ENCODE results near the gene GOLGA6A.
A peak's percentile ranks its signal among the peaks of the same experiment; 100 is the strongest.
"Not testable (repeated sequence)": the region's sequence is repeated elsewhere in the genome, so short reads cannot be mapped to it uniquely, and the experiment has no call there.

GOLGA6A gene

DNA sequence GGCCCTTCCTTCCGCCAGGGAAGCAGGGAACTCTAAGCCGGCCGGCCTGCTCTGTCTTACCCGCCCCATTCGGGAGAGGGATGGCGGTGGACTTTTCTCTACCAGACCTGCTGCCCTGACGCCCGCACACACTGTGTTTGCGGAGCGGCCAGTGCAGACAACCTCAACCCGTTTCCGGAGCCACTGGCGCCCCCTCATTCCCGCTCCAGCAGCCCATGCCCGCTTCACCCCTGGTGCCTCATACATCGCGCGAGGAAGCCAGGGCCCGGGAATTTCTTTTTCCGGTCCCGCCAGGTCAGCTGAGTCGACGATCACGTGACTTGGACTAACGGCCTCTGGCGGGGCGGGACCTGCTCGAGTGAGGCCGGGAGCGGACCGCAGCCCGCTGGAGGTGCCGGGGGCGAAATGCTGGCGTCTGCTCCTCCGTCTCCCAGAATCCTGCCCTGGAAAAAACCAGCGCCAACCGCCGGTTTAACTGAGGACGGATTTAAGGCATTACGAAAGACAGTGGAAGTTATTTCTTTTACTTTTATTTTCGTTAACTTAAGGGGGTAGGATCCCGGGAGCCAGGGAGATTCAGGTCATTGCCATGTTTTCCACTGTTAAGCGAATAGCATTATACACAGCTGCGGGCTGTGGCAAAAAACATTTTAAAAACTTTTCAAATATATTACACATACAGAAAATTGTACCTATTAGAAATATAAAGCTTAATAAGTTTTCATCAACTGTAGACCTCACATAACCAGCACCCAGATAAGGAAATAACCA lies 17.8 kb upstream of the GOLGA6A start:
- DNase-seq: not testable (repeated sequence)

DNA sequence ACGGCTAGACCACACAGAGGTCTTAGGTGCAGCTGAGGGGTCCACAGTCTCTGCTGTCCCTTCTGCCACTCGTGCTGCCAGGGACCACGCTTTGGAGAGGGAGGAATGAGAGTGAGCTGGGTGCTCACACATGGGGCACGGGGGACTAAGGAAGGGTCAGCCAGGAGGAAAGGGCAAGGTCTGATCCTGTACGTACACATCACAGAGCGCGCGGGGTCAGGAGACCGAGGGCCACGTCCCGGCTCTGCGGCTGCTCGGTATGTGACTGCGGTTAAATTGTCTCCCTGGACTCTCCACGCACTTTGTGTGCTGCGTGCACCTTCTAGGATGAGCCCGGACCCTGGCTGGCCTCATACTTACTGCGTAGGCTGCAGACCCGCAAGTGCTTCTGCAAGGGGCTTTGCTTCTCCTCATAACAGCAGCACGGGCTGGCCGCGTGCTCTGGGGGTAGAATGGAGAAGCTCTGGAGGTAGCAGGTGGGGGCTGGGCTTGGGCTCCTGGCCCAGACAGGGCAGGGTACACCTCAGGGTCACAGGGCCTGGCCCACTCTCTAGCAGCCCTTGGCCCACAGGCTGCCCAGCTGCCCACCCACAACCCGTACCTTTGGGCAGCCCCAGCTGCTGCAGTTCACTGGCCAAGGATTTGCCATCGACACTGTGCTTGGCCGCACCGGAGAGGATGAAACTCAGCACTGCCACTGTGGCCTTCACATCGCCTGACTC lies 14.6 kb upstream of the GOLGA6A start:
- DNase-seq: not testable (repeated sequence)

DNA sequence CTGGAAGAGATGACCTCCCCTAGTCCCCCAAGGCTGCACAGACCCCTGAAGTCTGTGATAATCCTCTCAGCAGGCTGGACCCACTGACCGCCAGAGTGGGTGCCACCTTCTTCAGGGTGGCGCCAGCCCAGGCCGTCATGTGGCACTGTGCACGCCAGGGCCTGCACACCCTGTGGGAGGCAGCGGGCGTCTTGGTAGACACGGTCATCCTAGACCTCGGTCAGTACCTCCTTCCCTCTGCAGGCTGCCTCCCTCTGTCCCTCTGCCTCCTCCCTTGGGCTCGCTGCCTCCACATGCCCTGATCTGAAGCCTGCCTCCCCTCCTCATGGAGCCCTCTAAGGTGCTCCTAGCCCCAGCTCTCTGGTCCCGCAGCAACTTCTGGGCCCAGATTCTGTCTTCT lies 13.3 kb upstream of the GOLGA6A start:
- not testable (repeated sequence) for DNase-seq

GRCh38 chr15:74094567-74094966 lies 12.2 kb upstream of the GOLGA6A start:
- DNase-seq: not testable (repeated sequence)

GRCh38 chr15:74075781-74076180 lies 6.6 kb downstream of the GOLGA6A start:
- DNase-seq: not testable (repeated sequence)

DNA sequence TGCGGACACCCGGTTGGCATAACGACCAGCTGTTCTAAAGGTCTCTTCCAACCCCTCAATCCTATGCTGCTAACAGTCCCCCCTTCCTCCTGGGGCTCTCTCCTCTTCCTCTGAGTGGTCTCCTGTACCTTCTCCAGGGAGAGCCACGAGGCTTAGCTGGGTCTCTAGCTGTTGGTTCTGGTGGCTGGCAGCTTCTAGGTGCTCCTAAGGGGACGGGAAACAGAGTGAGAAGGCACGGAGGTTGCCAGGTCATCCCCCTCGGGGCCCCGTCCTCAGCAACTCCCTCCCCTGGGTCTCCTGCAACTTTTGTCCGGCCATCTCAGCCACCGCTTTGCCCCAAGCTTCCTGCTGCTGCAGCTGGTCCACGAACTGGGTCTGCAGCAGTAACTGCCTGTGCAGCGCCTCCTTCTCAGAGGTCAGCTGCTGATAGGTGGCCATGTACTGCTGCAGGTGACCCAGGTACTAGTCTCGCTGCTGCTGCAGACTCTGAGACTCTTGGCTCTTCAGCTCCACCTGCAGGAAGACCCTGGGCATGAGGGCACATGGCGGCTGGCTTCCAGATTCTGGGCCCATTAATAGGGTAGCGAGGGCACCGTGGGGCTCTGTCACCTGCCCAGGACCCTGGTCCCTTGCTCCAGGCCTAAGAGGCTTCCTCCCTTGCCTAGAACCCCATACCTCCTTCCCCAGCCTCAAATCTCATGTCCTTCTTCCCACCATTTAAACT lies 9.6 kb downstream of the GOLGA6A start:
- DNase-seq: not testable (repeated sequence)

DNA sequence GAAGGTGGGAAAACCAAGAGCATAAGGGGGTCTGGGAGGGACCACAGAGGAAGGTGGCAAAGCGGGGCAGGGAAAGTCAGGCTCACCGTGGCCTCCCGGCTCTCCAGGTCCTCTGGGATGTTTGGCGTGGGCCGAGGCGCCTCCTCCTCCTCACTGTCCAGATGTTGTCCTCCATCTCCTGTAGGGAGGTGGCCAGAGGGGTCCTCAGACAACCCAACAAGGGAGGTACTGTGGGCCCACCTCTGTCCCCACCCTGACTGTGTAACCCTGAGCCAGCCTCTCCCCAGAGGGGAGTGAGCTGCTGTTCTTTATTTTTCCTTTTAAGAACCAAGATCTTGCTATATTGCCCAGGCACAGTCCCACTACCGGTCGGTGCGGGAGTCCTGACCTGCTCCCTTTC lies 10.2 kb downstream of the GOLGA6A start:
- not testable (repeated sequence) for DNase-seq

- not testable (repeated sequence) for DNase-seq
Measured at GRCh38 chr15:74071645-74072044, 10.7 kb downstream of the GOLGA6A start.

GRCh38 chr15:74065684-74066411 lies 16.5 kb downstream of the GOLGA6A start:
- DNase-seq: not testable (repeated sequence)

GRCh38 chr15:74064822-74065221 lies 17.5 kb downstream of the GOLGA6A start:
- DNase-seq: not testable (repeated sequence)

DNA sequence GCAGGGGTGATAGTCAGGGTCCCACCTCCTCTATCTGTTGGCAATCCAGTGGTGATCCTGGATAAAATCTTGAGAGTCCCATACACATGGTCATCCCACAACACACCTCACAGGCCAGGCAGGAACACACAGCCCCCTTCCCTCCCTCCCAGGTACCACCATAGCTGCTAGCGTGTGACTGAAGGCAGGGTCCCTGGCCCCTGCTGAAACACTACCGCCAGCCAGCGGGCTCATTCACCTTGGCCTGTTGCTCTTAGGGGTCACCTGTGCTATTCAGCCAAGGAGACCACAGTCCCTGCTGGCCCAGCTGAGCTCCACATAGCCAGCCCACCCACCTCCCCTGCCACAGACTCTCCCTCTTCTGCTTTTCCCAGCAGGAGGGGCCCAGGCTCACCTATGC lies 18.2 kb downstream of the GOLGA6A start:
- not testable (repeated sequence) for DNase-seq

GRCh38 chr15:74063425-74064146 lies 18.8 kb downstream of the GOLGA6A start:
- DNase-seq: not testable (repeated sequence)

DNA sequence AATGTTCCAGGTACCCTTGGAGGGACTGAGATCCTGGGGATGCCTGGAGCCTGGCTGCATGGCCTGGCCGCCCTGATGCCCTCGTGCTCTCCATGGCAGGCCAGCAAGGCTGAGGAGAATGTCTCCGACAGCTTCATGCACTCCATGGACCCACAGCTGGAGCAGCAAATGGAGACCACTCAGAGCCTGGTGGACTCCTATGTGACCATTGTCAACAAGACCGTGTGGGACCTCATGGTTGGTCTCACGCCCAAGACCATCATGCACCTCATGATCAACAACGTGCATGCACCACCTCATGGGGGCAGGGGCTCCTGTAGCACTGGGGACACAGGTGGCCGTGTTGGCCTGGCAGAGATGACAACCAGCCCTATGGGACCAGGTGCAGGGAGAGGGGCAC lies 19.7 kb downstream of the GOLGA6A start:
- DNase-seq: no peak

DNA sequence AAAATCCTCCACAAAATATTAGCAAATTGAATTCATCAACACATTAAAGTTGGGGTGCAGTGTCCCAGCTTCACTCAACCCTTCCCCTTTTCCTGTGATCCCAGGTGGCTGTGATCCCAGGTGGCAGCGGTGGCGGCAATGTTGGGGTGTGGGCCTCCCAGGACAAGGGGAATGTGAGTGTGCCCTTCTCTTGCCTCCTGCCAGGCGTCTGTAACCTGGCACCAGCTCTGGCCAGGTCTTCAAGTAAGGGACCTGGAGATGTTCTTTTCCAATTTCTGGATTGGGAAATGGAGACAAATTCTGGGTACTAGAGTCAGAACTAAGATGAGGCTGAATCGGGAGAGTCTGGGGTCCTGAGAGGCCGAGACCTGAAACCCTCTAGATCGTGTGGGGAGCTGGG lies 20.1 kb downstream of the GOLGA6A start:
- DNase-seq: no peak

GRCh38 chr15:74060251-74060650 lies 22.1 kb downstream of the GOLGA6A start:
- no peak for DNase-seq

GRCh38 chr15:74059050-74059833 lies 23.1 kb downstream of the GOLGA6A start:
- DNase-seq: not testable (repeated sequence)

DNA sequence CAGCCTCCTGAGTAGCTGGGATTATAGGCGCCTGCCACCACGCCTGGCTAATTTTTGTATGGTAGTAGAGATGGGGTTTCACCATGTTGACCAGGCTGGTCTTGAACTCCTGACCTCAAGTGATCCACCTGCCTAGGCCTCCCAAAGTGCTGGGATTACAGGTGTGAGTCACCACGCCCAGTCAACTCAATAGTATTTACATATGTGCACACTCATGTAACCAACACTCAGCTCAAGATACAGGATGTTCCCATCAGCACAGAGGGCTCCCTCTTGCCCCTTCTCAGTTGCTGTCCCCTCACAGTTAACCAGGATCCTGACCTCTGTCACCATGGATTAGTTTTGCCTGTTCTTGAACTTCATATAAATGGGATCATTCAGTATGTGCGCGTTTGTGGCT lies 26.0 kb downstream of the GOLGA6A start:
- not testable (repeated sequence) for DNase-seq

- no peak for DNase-seq
Measured at GRCh38 chr15:74055804-74056203, 26.5 kb downstream of the GOLGA6A start.

- peak; percentile 22 for DNase-seq
Measured at GRCh38 chr15:74053941-74054529, 28.3 kb downstream of the GOLGA6A start.

GRCh38 chr15:74053517-74053916 lies 28.8 kb downstream of the GOLGA6A start:
- no peak for DNase-seq
